Gastroesophageal sphincter (tissue), 4 donors: ENCODE data around the gene ZMIZ1. TPM values are rescaled to one million over a fixed set of nuclear protein-coding genes. Genes with fewer than 3 reads are reported as not detected.

Experiments used
- ATAC-seq: fragments of 150-250 bp; one replicate; pipeline ENCODE4 v1.9.1; 2016; ENCODE audit warnings: mild to moderate bottlenecking, moderate library complexity
- H3K27ac ChIP-seq, 4 donors: fragments of 200-600 bp; sonication (generic) in 3 of 4; 1 replicate in 3 of 4; 2 replicates in 1 of 4; pipeline ENCODE4 v1.5.1; 2016 to 2019
- H3K27me3 ChIP-seq: fragments of 200-600 bp; sonication (generic); one replicate; pipeline ENCODE4 v1.5.1; 2019
- H3K36me3 ChIP-seq, 2 donors: fragments of 200-600 bp; sonication (generic); one replicate each; pipeline ENCODE4 v1.5.1; 2019; ENCODE audit warnings: control low read depth in 1 of 2
- H3K4me1 ChIP-seq, 3 donors: fragments of 200-600 bp; sonication (generic); 1 replicate in 2 of 3; 2 replicates in 1 of 3; pipeline ENCODE4 v1.5.1; 2016 to 2019; ENCODE audit warnings: control low read depth in 2 of 3
- H3K4me3 ChIP-seq, 2 donors: fragments of 200-600 bp; sonication (generic); one replicate each; pipeline ENCODE4 v1.5.1; 2019; ENCODE audit warnings: mild to moderate bottlenecking in 1 of 2, moderate library complexity in 1 of 2
- H3K9me3 ChIP-seq, 3 donors: fragments of 200-600 bp; sonication (generic); one replicate each; pipeline ENCODE4 v1.5.1; 2017 to 2019; ENCODE audit warnings: control low read depth in 2 of 3
- CTCF ChIP-seq, 4 experiments: fragments of 200-600 bp in 2 of 4; fragments of 450-650 bp in 2 of 4; sonication (generic) in 1 of 4; IDR thresholded peaks; one replicate each; pipeline ENCODE4 v1.5.1; 2017 to 2019; ENCODE audit warnings: antibody characterized with exemption in 4 of 4, mild to moderate bottlenecking in 2 of 4, moderate library complexity in 2 of 4
- EP300 ChIP-seq: sonication (generic); formaldehyde crosslinking; IDR thresholded peaks from one replicate; pipeline ENCODE4 v1.6.1; 2017; ENCODE audit warnings: antibody characterized with exemption, mild to moderate bottlenecking
- POLR2A ChIP-seq, 2 donors: fragments of 450-650 bp; IDR thresholded peaks; one replicate each; pipeline ENCODE4 v1.6.1; 2017; ENCODE audit warnings: antibody characterized with exemption in 2 of 2, mild to moderate bottlenecking in 2 of 2, moderate library complexity in 1 of 2
- POLR2AphosphoS5 ChIP-seq: sonication (generic); formaldehyde crosslinking; IDR thresholded peaks from one replicate; pipeline ENCODE4 v1.6.1; 2017; ENCODE audit warnings: antibody characterized with exemption
- WGBS, 2 donors: methylation state at CpG; one replicate each; pipeline ENCODE4 v1.1.5; 2018; ENCODE audit warnings: low coverage in 1 of 2; 5-methylcytosine and 5-hydroxymethylcytosine counted together
- total RNA-seq, 4 donors: library from RNA; depleted of rRNA; stranded (reverse); fragments of >200 nt; gene quantifications; one replicate each; pipeline ENCODE4 v1.1.0, GENCODE V29; 2016

ZMIZ1 gene
- total RNA-seq, 4 donors from 2014 or later, result 36.3 to 79.2 (median 67.1) TPM

- ATAC-seq, result no peak
- H3K4me1 ChIP-seq, result peaks cover 0 to 76% (median 32%) of the 10 kb centered on the region in 3 donors
- peak overlapping the region in 1 of 4 donors; percentile 7 for H3K27ac ChIP-seq
- H3K36me3 ChIP-seq, result peaks cover 0 to 84% of the 10 kb centered on the region in 2 donors
- no peak overlapping the region for H3K4me3 ChIP-seq
- H3K27me3 ChIP-seq, result no peaks in the 10 kb centered on the region
- no peaks in the 10 kb centered on the region for H3K9me3 ChIP-seq
- TF ChIP-seq POLR2A (IDR thresholded peaks at IDR 0.05), result no peak
- TF ChIP-seq POLR2AphosphoS5, result no peak
- no peak for TF ChIP-seq CTCF (IDR thresholded peaks at IDR 0.05)
- TF ChIP-seq EP300, result no peak
Observed at GRCh38 chr10:79124066-79124465, 55.3 kb downstream of the ZMIZ1 start.

GRCh38 chr10:79125092-79125491 lies 56.3 kb downstream of the ZMIZ1 start:
- no peaks in the 10 kb centered on the region for H3K9me3 ChIP-seq
- no peaks in the 10 kb centered on the region for H3K27me3 ChIP-seq
- ATAC-seq, result no peak
- no peak for TF ChIP-seq POLR2AphosphoS5
- H3K4me1 ChIP-seq, result peaks cover 0 to 76% (median 43%) of the 10 kb centered on the region in 3 donors
- 90% methylated on average over 6 of the region's 7 CpGs; no CpG with 5 or more reads in 1 of the 2 donors for WGBS, 2 donors
- H3K27ac ChIP-seq, result no peak overlapping the region
- no peak overlapping the region for H3K4me3 ChIP-seq
- peaks cover 0 to 74% of the 10 kb centered on the region in 2 donors for H3K36me3 ChIP-seq

GRCh38 chr10:79126351-79127080 lies 57.8 kb downstream of the ZMIZ1 start:
- Histone ChIP-seq H3K36me3 (peaks cover 0 to 73% of the 10 kb centered on the region in 2 donors), H3K4me1 (peaks cover 0 to 81% (median 43%) of the 10 kb centered on the region in 3 donors), H3K27ac (peak overlapping the region in 3 of 4 donors; percentile 0 to 43 (median 2)), H3K9me3 (no peaks in the 10 kb centered on the region), H3K27me3 (no peaks in the 10 kb centered on the region), H3K4me3 (no peak overlapping the region)
- TF ChIP-seq POLR2AphosphoS5 (no peak), CTCF (IDR thresholded peaks at IDR 0.05) (no peak), POLR2A (IDR thresholded peaks at IDR 0.05) (no peak), EP300 (no peak)
- WGBS, 2 donors, result 93% methylated on average over 3 of the region's 6 CpGs; no CpG with 5 or more reads in 1 of the 2 donors
- no peak for ATAC-seq

GRCh38 chr10:79127151-79127961 lies 58.6 kb downstream of the ZMIZ1 start:
- H3K4me1 ChIP-seq, result peaks cover 0 to 88% (median 43%) of the 10 kb centered on the region in 3 donors
- H3K36me3 ChIP-seq, result peaks cover 0 to 67% of the 10 kb centered on the region in 2 donors
- WGBS, 2 donors, result 60% methylated on average over 3 of the region's 16 CpGs; no CpG with 5 or more reads in 1 of the 2 donors
- peak; percentile 67 for ATAC-seq
- H3K4me3 ChIP-seq, result no peak overlapping the region
- no peaks in the 10 kb centered on the region for H3K9me3 ChIP-seq
- no peaks in the 10 kb centered on the region for H3K27me3 ChIP-seq
- H3K27ac ChIP-seq, result peak overlapping the region in 3 of 4 donors; percentile 0 to 43 (median 2)
- TF ChIP-seq CTCF (IDR thresholded peaks at IDR 0.05) (no peak), EP300 (no peak), POLR2A (IDR thresholded peaks at IDR 0.05) (no peak), POLR2AphosphoS5 (no peak)

GRCh38 chr10:79128241-79128922 lies 59.6 kb downstream of the ZMIZ1 start:
- ATAC-seq, result no peak
- 72% methylated on average over 8 of the region's 8 CpGs; no CpG with 5 or more reads in 1 of the 2 donors for whole genome bisulfite sequencing, 2 donors
- Histone ChIP-seq H3K4me1 (peaks cover 0 to 93% (median 43%) of the 10 kb centered on the region in 3 donors), H3K36me3 (peaks cover 0 to 56% of the 10 kb centered on the region in 2 donors), H3K27me3 (no peaks in the 10 kb centered on the region), H3K27ac (peak overlapping the region in 2 of 4 donors; percentile 30 to 46), H3K4me3 (no peak overlapping the region), H3K9me3 (no peaks in the 10 kb centered on the region)
- TF ChIP-seq POLR2AphosphoS5 (no peak), POLR2A (IDR thresholded peaks at IDR 0.05) (no peak), CTCF (IDR thresholded peaks at IDR 0.05) (no peak), EP300 (no peak)
